Loucy (cell line): ENCODE data around the gene LATS1.

ENCODE experiments used
- EZH2phosphoT487 ChIP-seq: fragments of 200-600 bp; IDR thresholded peaks from 2 replicates; pipeline ENCODE4 v1.6.1; 2018; ENCODE audit warnings: antibody characterized with exemption, mild to moderate bottlenecking, moderate library complexity, borderline replicate concordance
- TF ChIP-seq, protein P1 (sequence below): fragments of 200-600 bp; sonication (generic); conservative IDR thresholded peaks from 2 replicates; pipeline ENCODE4 v1.5.1; 2014; ENCODE audit warnings: mild to moderate bottlenecking, antibody characterized with exemption, low read length

DNA sequence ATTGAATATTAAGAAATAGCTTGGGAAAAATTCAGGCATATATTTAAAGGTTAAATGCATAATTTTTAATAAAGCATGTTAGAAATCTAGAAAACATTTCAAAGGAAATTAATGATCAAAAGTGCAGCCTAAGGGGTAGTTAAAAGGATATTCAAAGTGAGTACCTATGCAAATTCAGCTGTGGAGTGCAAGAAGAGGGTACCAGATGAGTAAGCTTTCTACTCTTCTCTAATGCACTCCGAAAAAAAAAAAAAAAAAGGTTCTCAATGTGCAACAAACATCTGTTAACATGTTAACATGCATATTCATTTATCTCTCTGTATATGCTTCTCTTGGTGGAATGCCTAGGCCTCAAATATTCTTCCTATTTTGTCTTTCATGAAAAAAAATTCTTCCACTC, 37.4 kb downstream of the LATS1 start:
- TF ChIP-seq, protein P1, sequence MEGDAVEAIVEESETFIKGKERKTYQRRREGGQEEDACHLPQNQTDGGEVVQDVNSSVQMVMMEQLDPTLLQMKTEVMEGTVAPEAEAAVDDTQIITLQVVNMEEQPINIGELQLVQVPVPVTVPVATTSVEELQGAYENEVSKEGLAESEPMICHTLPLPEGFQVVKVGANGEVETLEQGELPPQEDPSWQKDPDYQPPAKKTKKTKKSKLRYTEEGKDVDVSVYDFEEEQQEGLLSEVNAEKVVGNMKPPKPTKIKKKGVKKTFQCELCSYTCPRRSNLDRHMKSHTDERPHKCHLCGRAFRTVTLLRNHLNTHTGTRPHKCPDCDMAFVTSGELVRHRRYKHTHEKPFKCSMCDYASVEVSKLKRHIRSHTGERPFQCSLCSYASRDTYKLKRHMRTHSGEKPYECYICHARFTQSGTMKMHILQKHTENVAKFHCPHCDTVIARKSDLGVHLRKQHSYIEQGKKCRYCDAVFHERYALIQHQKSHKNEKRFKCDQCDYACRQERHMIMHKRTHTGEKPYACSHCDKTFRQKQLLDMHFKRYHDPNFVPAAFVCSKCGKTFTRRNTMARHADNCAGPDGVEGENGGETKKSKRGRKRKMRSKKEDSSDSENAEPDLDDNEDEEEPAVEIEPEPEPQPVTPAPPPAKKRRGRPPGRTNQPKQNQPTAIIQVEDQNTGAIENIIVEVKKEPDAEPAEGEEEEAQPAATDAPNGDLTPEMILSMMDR, result no peak
- TF ChIP-seq EZH2phosphoT487, result no peak
